D721Med (cell line): ENCODE data around the gene SMYD5.
"Not testable (repeated sequence)": the region's sequence is repeated elsewhere in the genome, so short reads cannot be mapped to it uniquely, and the experiment has no call there.

Experiments used
- DNase-seq: peaks from one replicate; pipeline ENCODE4 v3.0.0; 2011; ENCODE audit warnings: low spot score; ENCODE audit not compliant: insufficient read length
- FAIRE-seq: peaks from 2 replicates; lab custom pipeline; 2011; peaks lifted over from hg19 to GRCh38; lab: Jason Lieb, UNC
- CTCF ChIP-seq: IDR thresholded peaks from 2 replicates; pipeline ENCODE4 v1.5.1; 2012; ENCODE audit warnings: mild to moderate bottlenecking, control low read depth; ENCODE audit not compliant: insufficient read depth; ENCODE audit errors: missing control alignments

The SMYD5 gene

GRCh38 chr2:73214120-73215035 is at the start of gene SMYD5:
SMYD5 (plus strand) TSS chr2:73214245; CDS start chr2:73214267, 22 bp downstream.
- peak; percentile 75 for DNase-seq
- FAIRE-seq = no peak
- TF ChIP-seq CTCF = no peak

- FAIRE-seq, DNase-seq: not testable (repeated sequence)
Measured at GRCh38 chr2:73165978-73166377, 48.1 kb upstream of the SMYD5 start.

- not testable (repeated sequence) for DNase-seq, FAIRE-seq
Measured at GRCh38 chr2:73166813-73167212, 47.2 kb upstream of the SMYD5 start.

- not testable (repeated sequence) for DNase-seq, FAIRE-seq
Measured at GRCh38 chr2:73168348-73168747, 45.7 kb upstream of the SMYD5 start.

- FAIRE-seq, DNase-seq: not testable (repeated sequence)
Measured at GRCh38 chr2:73170341-73170740, 43.7 kb upstream of the SMYD5 start.

- DNase-seq (no peak), FAIRE-seq (no peak)
- TF ChIP-seq CTCF = no peak
Measured at GRCh38 chr2:73172963-73173362, 41.1 kb upstream of the SMYD5 start.

- TF ChIP-seq CTCF = no peak
- DNase-seq = no peak
- no peak for FAIRE-seq
Measured at GRCh38 chr2:73173781-73174180, 40.3 kb upstream of the SMYD5 start.

GRCh38 chr2:73174244-73174643 is 39.8 kb upstream of the SMYD5 start:
- no peak for FAIRE-seq
- DNase-seq = no peak
- no peak for TF ChIP-seq CTCF

GRCh38 chr2:73174941-73175662 is 38.9 kb upstream of the SMYD5 start:
- FAIRE-seq (no peak), DNase-seq (peak; percentile 20)
- no peak for TF ChIP-seq CTCF
